ENCODE results near the gene ANGPTL3.
"Not testable (repeated sequence)": the region's sequence is repeated elsewhere in the genome, so short reads cannot be mapped to it uniquely, and the experiment has no call there.

ANGPTL3 gene

GRCh38 chr1:62597281-62597680 is at the start of gene ANGPTL3:
Gene ANGPTL3 (plus strand): TSS chr1:62597520. CDS start chr1:62597567, 47 bp downstream.
- DNase-seq (ENCODE audit: low read depth): no peak

DNA sequence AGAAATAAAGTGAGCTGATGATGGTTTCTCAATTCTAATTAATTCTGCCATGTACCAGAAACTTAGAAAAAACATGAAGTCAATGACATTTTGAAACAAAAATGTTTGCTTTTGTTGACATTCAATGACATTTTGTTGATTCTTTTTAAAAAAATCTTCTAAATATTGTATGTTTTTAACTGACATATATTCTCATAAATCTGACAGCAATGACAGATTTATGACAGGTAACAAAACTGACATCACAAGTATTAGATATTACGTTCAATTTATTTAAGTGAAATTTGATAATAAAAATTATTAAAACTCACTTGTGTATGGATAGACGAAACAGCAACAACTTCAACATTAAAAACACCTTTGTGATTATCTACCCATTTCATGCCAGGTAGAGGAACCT is 36.0 kb upstream of the ANGPTL3 start:
- no peak for DNase-seq (ENCODE audit: low read depth)

DNA sequence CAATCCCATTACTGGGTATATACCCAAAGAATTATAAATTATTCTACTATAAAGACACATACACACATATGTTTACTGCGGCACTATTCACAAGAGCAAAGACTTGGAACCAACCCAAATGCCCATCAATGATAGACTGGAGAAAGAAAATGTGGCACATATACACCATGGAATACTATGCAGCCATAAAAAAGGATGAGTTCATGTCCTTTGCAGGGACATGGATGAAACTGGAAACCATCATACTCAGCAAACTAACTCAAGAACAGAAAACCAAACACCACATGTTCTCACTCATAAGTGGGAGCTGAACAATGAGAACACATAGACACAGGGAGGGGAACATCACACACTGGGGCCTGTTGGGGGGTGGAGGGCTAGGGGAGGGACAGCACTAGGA is 30.1 kb upstream of the ANGPTL3 start:
- not testable (repeated sequence) for DNase-seq (ENCODE audit: low read depth)

- DNase-seq (ENCODE audit: low read depth): not testable (repeated sequence)
These were observed 29.4 kb upstream of the ANGPTL3 start for GRCh38 chr1:62567926-62568325.

GRCh38 chr1:62571517-62571916 is 25.8 kb upstream of the ANGPTL3 start:
- not testable (repeated sequence) for DNase-seq (ENCODE audit: low read depth)

GRCh38 chr1:62572476-62572875 is 24.8 kb upstream of the ANGPTL3 start:
- DNase-seq (ENCODE audit: low read depth): no peak

DNA sequence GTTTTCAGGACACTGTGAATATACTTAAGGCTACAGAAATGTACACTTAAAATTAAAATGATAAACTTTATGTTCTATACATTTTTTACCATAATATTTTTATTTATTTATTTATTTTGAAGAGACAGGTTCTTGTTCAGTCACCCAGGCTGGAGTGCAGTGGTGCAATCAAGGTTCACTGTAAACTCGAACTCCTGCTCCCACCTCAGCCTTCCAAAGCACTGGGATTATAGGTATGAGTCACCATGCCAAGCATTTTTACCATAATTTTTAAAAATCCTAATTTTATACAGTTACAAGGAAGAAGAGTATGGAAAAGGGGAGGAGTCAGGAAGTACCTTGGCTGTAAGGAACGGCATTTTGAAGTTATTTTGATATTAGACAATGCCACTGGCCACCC is 23.6 kb upstream of the ANGPTL3 start:
- no peak for DNase-seq (ENCODE audit: low read depth)

DNA sequence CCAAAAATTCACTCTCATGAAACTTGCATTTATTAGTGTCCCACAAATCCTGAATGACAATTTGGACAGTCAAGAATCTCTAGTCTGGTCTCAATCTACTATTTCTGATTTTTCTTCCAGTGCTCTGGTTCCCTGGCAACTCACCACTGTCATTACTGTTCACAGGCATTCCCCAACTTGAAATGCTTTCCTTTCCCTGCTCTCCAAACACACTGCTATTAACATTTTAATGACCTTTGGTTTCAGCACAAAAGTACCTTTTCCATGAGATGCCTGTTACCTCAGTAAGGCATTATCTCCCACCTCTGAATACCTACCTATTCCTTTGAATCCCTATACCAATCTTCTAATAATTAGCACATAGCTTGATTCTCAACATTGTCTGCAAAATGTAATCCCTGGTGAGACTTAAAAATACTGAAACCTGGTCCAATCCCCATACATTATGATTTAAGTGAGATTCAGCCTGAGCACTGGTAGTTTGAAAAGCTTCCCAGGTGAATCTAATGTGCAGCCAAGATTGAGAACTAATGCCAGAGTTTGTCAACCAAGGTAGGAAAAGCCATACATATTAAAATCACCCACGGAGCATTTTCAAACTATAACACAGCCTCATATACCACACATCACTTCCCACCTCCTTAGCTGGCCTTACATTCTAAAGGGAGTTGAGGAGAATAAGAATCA is 11.7 kb upstream of the ANGPTL3 start:
- DNase-seq (ENCODE audit: low read depth): no peak

- no peak for DNase-seq (ENCODE audit: low read depth)
These were observed 9.3 kb upstream of the ANGPTL3 start for GRCh38 chr1:62588000-62588399.

GRCh38 chr1:62589321-62589720 is 8.0 kb upstream of the ANGPTL3 start:
- no peak for DNase-seq (ENCODE audit: low read depth)

GRCh38 chr1:62590255-62590969 is 6.9 kb upstream of the ANGPTL3 start:
- no peak for DNase-seq (ENCODE audit: low read depth)

DNA sequence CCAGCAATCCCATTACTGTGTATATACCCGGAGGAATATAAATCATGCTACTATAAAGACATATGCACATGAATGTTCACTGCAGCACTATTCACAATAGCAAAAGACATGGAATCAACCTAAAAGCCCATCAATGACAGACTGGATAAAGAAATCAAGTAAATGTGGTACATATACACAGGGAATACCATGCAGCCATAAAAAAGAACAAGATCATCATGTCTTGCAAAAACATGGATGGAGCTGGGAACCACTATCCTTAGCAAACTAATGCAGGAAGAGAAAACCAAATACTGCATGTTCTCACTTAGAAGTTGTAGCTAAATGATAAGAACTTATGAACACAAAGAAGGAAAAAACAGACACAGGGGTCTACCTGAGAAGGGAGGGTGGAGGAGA is 6.4 kb upstream of the ANGPTL3 start:
- no peak for DNase-seq (ENCODE audit: low read depth)

DNA sequence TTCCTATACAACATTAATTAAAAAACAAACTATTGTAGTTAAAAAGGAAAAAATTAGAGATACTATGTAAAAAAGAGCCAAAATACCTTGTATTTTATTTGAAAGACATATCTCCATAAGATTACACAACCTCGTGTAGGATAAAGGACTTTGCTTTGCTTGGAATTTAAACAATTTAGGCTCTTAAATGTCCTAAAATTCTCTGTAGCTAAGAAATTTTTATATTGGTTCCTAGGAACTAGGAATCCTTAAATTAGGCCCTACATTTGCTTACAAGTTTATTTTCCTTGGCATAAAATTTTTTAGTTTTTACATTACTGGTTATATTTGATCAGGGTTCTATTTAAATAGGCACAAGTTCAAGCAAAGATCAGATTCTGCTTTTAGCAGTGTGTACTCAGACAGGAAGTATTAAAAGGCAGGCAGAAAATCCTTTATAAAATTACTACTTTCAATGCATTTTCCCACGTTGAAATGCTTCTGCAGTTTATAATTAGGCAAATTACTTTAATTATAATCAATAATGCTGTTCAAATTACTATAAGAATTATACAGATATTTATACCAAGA is 3.4 kb upstream of the ANGPTL3 start:
- no peak for DNase-seq (ENCODE audit: low read depth)

DNA sequence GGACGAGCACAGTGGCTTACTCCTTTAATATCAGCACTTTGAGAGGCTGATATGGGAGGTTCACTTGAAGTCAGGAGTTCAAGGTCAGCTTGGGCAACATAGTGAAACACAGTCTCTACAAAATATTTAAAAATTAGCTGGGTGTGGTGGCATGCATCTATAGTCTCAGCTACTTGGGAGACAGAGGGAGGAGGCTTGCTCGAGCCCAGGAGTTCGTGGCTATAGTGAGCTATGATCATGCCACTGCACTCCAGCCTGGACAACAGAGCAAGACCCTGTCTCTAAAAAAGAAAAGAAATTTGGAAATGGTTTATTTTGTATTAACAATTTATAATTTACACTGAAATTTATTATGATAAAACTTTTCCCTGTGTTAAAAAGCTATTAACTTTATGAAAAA is 1.7 kb upstream of the ANGPTL3 start:
- DNase-seq (ENCODE audit: low read depth): no peak

DNA sequence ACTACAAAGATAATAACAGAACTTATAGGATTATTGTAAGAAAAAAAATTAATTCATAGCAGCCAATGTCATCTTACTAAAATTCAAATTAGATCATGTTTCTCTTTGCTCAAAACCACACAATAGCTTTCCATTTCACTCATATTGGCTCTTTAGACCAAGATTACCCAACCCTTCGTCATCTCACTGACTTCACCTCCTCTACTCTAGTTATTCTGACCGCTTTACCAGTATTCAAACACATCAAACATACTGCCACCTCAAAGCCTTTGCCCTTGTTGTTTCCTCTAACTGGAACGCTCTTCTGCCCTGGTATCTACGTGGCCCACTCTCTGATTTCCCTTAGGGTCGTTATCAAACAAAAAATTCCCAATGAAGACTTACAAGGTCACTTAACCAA is 1.7 kb downstream of the ANGPTL3 start:
- DNase-seq (ENCODE audit: low read depth): no peak

DNA sequence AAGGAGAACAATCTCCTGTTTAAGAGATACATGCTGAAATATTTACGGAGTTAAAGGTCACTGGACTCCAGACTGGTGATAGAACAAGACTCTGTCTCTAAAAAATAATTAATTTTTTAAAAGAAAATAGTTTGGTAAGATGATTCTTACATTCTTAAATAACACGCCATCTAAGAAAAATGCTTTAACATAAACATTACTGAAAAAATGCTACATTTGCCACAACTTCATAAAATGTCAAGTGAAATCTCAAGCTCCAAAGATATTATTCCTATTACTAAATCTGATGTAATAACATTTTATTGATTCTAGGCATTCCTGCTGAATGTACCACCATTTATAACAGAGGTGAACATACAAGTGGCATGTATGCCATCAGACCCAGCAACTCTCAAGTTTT is 4.1 kb downstream of the ANGPTL3 start:
- no peak for DNase-seq (ENCODE audit: low read depth)

- no peak for DNase-seq (ENCODE audit: low read depth)
These were observed 11.6 kb downstream of the ANGPTL3 start for GRCh38 chr1:62608905-62609304.

DNA sequence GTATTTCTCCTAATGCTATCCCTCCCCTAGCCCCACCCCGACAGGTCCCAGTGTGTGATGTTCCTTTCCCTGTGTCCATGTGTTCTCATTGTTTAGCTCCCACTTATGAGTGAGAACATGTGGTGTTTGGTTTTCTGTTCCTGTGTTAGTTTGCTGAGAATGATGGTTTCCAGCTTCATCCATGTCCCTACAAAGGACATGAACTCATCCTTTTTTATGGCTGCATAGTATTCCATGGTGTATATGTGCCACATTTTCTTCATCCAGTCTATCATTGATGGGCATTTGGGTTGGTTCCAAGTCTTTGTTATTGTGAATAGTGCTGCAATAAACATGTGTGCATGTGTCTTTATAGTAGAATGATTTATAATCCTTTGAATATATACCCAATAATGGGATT is 13.3 kb downstream of the ANGPTL3 start:
- not testable (repeated sequence) for DNase-seq (ENCODE audit: low read depth)

- DNase-seq (ENCODE audit: low read depth): no peak
These were observed 15.4 kb downstream of the ANGPTL3 start for GRCh38 chr1:62612770-62613169.

DNA sequence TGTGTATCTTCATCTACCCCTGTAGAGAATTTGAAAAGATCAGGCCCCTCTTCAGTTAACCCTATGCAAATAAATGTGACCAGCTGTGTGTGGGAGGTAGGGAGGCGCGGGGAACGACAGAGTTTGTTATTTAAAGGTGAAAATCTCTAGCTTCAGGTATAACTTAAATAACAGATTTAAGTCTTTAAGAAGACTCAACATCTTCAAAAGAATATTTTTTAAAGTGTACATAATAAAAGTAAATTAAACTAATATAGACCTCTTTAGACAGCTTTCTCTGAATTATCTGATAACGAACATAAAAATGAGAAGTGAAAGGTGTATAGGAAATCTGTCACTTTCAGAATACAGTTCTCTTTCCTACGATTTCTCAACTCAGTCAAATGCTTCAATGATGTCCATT is 16.0 kb downstream of the ANGPTL3 start:
- no peak for DNase-seq (ENCODE audit: low read depth)

- no peak for DNase-seq (ENCODE audit: low read depth)
These were observed 16.6 kb downstream of the ANGPTL3 start for GRCh38 chr1:62613890-62614289.

- no peak for DNase-seq (ENCODE audit: low read depth)
These were observed 24.6 kb downstream of the ANGPTL3 start for GRCh38 chr1:62621907-62622306.

DNA sequence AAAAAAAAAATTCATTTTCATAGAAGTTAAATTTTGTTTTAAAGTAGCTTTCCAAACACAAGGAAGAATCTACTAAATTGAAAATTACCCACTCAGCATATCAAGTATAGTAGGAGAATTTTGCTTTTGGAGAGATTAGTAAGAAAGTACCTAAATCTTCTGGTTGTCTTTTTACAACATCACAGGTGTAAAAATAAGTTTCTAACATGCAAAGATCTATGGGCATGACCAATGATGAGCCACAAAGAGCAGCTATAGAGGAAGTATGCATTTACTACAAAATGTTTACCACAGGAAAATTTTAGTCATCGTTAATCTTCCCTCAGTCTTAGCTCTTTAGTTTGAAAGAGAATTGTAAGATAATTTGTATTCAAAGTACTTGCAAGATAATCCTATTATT is 28.1 kb downstream of the ANGPTL3 start:
- no peak for DNase-seq (ENCODE audit: low read depth)

Data from stimulated activated CD8-positive, alpha-beta memory T cell treated with anti-CD3 and anti-CD28 coated beads, Interleukin-4, amount 100 ng/mL, for 24 hours (primary cell).